K562 (cell line): ENCODE measurements around the gene TRMT2A. TPM values are rescaled to one million over a fixed set of nuclear protein-coding genes. Genes with fewer than 3 reads are reported as not detected.

Experiments
- ATAC-seq: fragments of 200-7000 bp; cut with Tn5 transposase; 3 replicates; pipeline ENCODE4 v1.9.1; 2020; ENCODE audit warnings: moderate library complexity
- BruUV-seq: library from RNA; stranded (reverse); fragments of 400-500 nt; replicated peaks from 2 replicates; lab custom pipeline; 2021; lab: Mats Ljungman, UMichigan
- CTCF ChIA-PET: fragments of 300-600 bp; formaldehyde crosslinking; extraction: SDS; loops from one replicate; lab custom pipeline; 2021; ENCODE audit warnings: low intra/inter-chr PET ratio; lab: Yijun Ruan, JAX
- POLR2A ChIA-PET: fragments of 300-600, 350-650 bp; sonication (Branson Sonifier 250); formaldehyde crosslinking; extraction: SDS; loops from one replicate; lab custom pipeline; 2021; ENCODE audit warnings: antibody characterized with exemption, inconsistent platforms; lab: Yijun Ruan, JAX
- DNase-seq, 4 experiments: peaks; one replicate each; pipeline versions ENCODE4 v3.0.0 to v3.0.0-alpha.2; 2011 to 2018; ENCODE audit warnings: low spot score in 3 of 4, mixed read lengths in 3 of 4; ENCODE audit errors: extremely low read depth in 1 of 4
- FAIRE-seq: peaks from 2 replicates; lab custom pipeline; 2011; peaks lifted over from hg19 to GRCh38; lab: Jason Lieb, UNC
- H2AFZ ChIP-seq: 2 replicates; pipeline ENCODE4 v1.6.0; 2011; ENCODE audit warnings: low read depth, low read length, control low read depth, inconsistent platforms
- H3K27ac ChIP-seq: fragments of 200-600 bp; 3 replicates; pipeline ENCODE4 v1.8.0; 2011; ENCODE audit warnings: low read depth, mild to moderate bottlenecking, control low read depth, inconsistent platforms, low read length, moderate library complexity, mixed read lengths; ENCODE audit errors: extremely low read depth
- H3K27me3 ChIP-seq, 2 experiments: fragments of 300-600 bp in 1 of 2; 2 replicates in 1 of 2; 3 replicates in 1 of 2; pipeline versions ENCODE4 v1.6.0 to v1.8.0; 2011; ENCODE audit warnings: inconsistent platforms in 2 of 2, low read length in 2 of 2, mild to moderate bottlenecking in 1 of 2, mixed read lengths in 1 of 2, moderate library complexity in 1 of 2; ENCODE audit not compliant: control insufficient read depth in 2 of 2, insufficient read depth in 2 of 2
- H3K36me3 ChIP-seq: fragments of 300-600 bp; 3 replicates; pipeline ENCODE4 v1.8.0; 2011; ENCODE audit warnings: mild to moderate bottlenecking, low read length, inconsistent platforms; ENCODE audit not compliant: control insufficient read depth, insufficient read depth
- H3K4me1 ChIP-seq, 2 experiments: fragments of 200-600 bp in 1 of 2; replicated peaks in 1 of 2; 2 replicates in 1 of 2; 3 replicates in 1 of 2; pipeline versions ENCODE4 v1.5.1 to v1.8.0; 2011; ENCODE audit warnings: inconsistent platforms in 2 of 2, low read length in 2 of 2, mild to moderate bottlenecking in 1 of 2, mixed read lengths in 1 of 2, moderate library complexity in 1 of 2; ENCODE audit not compliant: control insufficient read depth in 2 of 2, insufficient read depth in 2 of 2
- H3K4me2 ChIP-seq: 2 replicates; pipeline ENCODE4 v1.6.1; 2011; ENCODE audit warnings: low read length, control low read depth, inconsistent platforms, mixed read lengths; ENCODE audit not compliant: insufficient read depth
- H3K4me3 ChIP-seq: fragments of 200-600 bp; sonication (generic), shearing (Covaris generic); 2 replicates; pipeline ENCODE4 v1.5.1; 2016; ENCODE audit warnings: control low read depth, inconsistent platforms
- H3K79me2 ChIP-seq: fragments of 200-600 bp; 3 replicates; pipeline ENCODE4 v1.8.0; 2011; ENCODE audit warnings: low read length, inconsistent platforms; ENCODE audit not compliant: control insufficient read depth, insufficient read depth
- H3K9ac ChIP-seq, 2 experiments: 2 replicates each; pipeline versions ENCODE4 v1.6.0 to v1.6.1; 2011; ENCODE audit warnings: low read depth in 2 of 2, low read length in 2 of 2, control low read depth in 1 of 2, inconsistent platforms in 1 of 2, mild to moderate bottlenecking in 1 of 2, mixed read lengths in 1 of 2; ENCODE audit not compliant: insufficient read depth in 1 of 2
- H3K9me1 ChIP-seq: one replicate; pipeline ENCODE4 v1.6.0; 2011; ENCODE audit warnings: inconsistent platforms, mild to moderate bottlenecking, low read length, moderate library complexity; ENCODE audit not compliant: control insufficient read depth, insufficient read depth
- H3K9me3 ChIP-seq: replicated peaks from 2 replicates; pipeline ENCODE4 v1.5.1; 2011; ENCODE audit warnings: low read depth, low read length, inconsistent platforms; ENCODE audit not compliant: control insufficient read depth, insufficient read depth
- H4K20me1 ChIP-seq: replicated peaks from 2 replicates; pipeline ENCODE4 v1.6.1; 2011; ENCODE audit warnings: low read length, inconsistent platforms, mixed read lengths; ENCODE audit not compliant: control insufficient read depth, insufficient read depth
- FIP1L1 ChIP-seq: fragments of 200-400 bp; formaldehyde crosslinking; IDR thresholded peaks from 2 replicates; pipeline ENCODE4 v1.6.1; 2018; ENCODE audit warnings: mild to moderate bottlenecking, low read depth, low read length; ENCODE audit not compliant: poor library complexity, severe bottlenecking
- HNRNPUL1 ChIP-seq: fragments of 200-400 bp; formaldehyde crosslinking; IDR thresholded peaks from 2 replicates; pipeline ENCODE4 v1.6.1; 2017; ENCODE audit warnings: low read length
- MED1 ChIP-seq: sonication (generic); formaldehyde crosslinking; IDR thresholded peaks from 2 replicates; pipeline ENCODE4 v1.8.1; 2023; ENCODE audit warnings: missing genetic modification reagents, borderline replicate concordance
- NCOA1 ChIP-seq: fragments of 450-650 bp; IDR thresholded peaks from 2 replicates; pipeline ENCODE4 v1.6.1; 2016; ENCODE audit warnings: low read depth
- YY1 ChIP-seq, 3 experiments: IDR thresholded peaks; 2 replicates each; pipeline ENCODE4 v1.6.1; 2011; ENCODE audit warnings: low read length in 2 of 3, mild to moderate bottlenecking in 2 of 3, moderate library complexity in 2 of 3, borderline replicate concordance in 1 of 3, control low read depth in 1 of 3, low read depth in 1 of 3; ENCODE audit not compliant: insufficient read depth in 3 of 3, insufficient replicate concordance in 2 of 3, control insufficient read depth in 1 of 3, insufficient read length in 1 of 3; ENCODE audit errors: extremely low read depth in 1 of 3
- WGBS: fragments of 100-300 bp; shearing (Covaris generic); methylation state at CpG from one replicate; pipeline ENCODE4 v1.1.6; 2016; ENCODE audit warnings: low coverage, mixed read lengths; ENCODE audit not compliant: insufficient coverage; ENCODE audit errors: missing lambda C conversion rate; 5-methylcytosine and 5-hydroxymethylcytosine counted together
- in situ Hi-C: fragments of 300-500 bp; cut with MboI; formaldehyde crosslinking; loops from 4 replicates; pipeline ENCODE4 v1.15.0; 2018; ENCODE audit warnings: inconsistent platforms, mixed read lengths
- intact Hi-C: fragments of 100-400 bp; cut with micrococcal nuclease; formaldehyde crosslinking; loops from 2 replicates; pipeline ENCODE4 v1.14.2; 2022
- polyA plus RNA-seq, 8 experiments: library from polyadenylated mRNA; depleted of rRNA in 4 of 8; stranded (reverse) in 5 of 8; unstranded in 3 of 8; fragments of >200 nt; fragmentation: Nextera tagmentation in 2 of 8; fragmentation: Illumina TruSeq in 1 of 8; extraction: Ambion mirVana in 2 of 8; extraction: Trizol in 1 of 8; gene quantifications; 2 replicates each; pipeline versions ENCODE4 v1.2.1 to v1.2.3, GENCODE V29; 2011 to 2014; ENCODE audit warnings: inconsistent platforms in 1 of 8, missing spikeins in 1 of 8
- total RNA-seq, 7 experiments: library from RNA; depleted of rRNA in 6 of 7; stranded (reverse); fragments of >200 nt in 6 of 7; fragmentation: Illumina TruSeq in 2 of 7; extraction: Trizol in 2 of 7; gene quantifications; 2 replicates each; pipeline versions ENCODE4 v1.2.1 to v1.2.3, GENCODE V29; 2011 to 2021; ENCODE audit warnings: low replicate concordance in 1 of 7
- TF ChIP-seq, protein P1 (sequence below): IDR thresholded peaks from 3 replicates; pipeline ENCODE4 v1.6.1; 2011; ENCODE audit warnings: borderline replicate concordance, mild to moderate bottlenecking, moderate library complexity; ENCODE audit not compliant: insufficient read length; ENCODE audit errors: extremely low read depth
- TF ChIP-seq, protein P2 (sequence below), 2 experiments: fragments of 450-650 bp; formaldehyde crosslinking in 1 of 2; IDR thresholded peaks; 2 replicates each; pipeline versions ENCODE4 v1.4.0 to v1.6.1; 2014 to 2020; ENCODE audit warnings: mild to moderate bottlenecking in 2 of 2, borderline replicate concordance in 1 of 2, low read depth in 1 of 2

Gene TRMT2A
- total and polyA plus RNA-seq, 9 of the 15 experiments (the other 6 are each of a cell fraction or from before 2014, with no cell fraction given): 1.6 to 265 (median 140) TPM

DNA sequence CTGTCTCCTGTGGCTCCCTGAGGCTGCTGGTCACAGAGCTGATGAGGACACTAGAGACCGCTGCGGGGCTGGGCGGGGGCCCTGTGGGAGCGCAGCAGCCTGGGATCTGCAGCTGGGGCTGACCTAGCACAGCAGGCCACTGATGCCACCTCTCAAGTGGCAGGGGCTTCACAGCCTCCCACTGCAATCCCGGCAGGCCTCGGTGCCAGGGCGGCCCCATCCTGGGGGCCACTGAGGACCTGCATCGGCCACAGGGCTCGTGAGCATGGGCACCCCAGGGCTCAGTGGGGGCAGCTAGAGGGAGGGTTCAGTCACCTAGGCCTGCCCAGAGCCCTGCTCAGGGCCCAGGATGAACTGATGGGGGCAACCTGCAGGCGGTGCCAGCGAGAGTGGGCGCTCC, 48.4 kb upstream of the TRMT2A start:
- H4K20me1 ChIP-seq: peaks cover 23% of the 10 kb centered on the region; the same call in 1 of the 2 replicates
- CTCF ChIA-PET: no interaction called here
- no TSS peak for BruUV-seq
- peaks cover 0 to 19% of the 10 kb centered on the region in 2 experiments; a peak in 1 of 5 replicates for H3K4me1 ChIP-seq
- H3K9ac ChIP-seq: peak overlapping the region in 1 of 2 experiments; percentile 32; a peak in 1 of 4 replicates
- no peaks in the 10 kb centered on the region for H3K9me1 ChIP-seq
- ATAC-seq (no peak), FAIRE-seq (no peak), DNase-seq (no peak)
- H3K4me3 ChIP-seq: no peak overlapping the region
- WGBS: 6% methylated on average over 12 of the region's 12 CpGs
- peaks cover 42 to 54% of the 10 kb centered on the region in 2 experiments; a peak in 4 of 5 replicates for H3K27me3 ChIP-seq
- H2AFZ ChIP-seq: no peak overlapping the region
- H3K79me2 ChIP-seq: no peaks in the 10 kb centered on the region
- in situ Hi-C loops (loop anchor here (25.0 kb wide), 1 partner anchor 522 kb away; no protein-coding TSS in a partner anchor), intact Hi-C loops (loop anchor here (5.0 kb wide), 1 partner anchor 42 kb away; no protein-coding TSS in a partner anchor)
- POLR2A ChIA-PET: no interaction called here
- H3K4me2 ChIP-seq: no peak overlapping the region
- no peaks in the 10 kb centered on the region for H3K36me3 ChIP-seq
- peaks cover 6% of the 10 kb centered on the region for H3K9me3 ChIP-seq
- H3K27ac ChIP-seq: no peak overlapping the region
- TF ChIP-seq MED1 (CRISPR knock-in tag) (no peak), NCOA1 (no peak), FIP1L1 (peak; percentile 43), YY1 (IDR thresholded peaks at IDR 0.05; ENCODE audit: borderline replicate concordance in 1 of 3, control insufficient read depth in 1 of 3, extremely low read depth in 1 of 3, insufficient read depth in 3 of 3, insufficient read length in 1 of 3, insufficient replicate concordance in 2 of 3, low read depth in 1 of 3, low read length in 2 of 3) (no peak), HNRNPUL1 (no peak)
- TF ChIP-seq, protein P1, sequence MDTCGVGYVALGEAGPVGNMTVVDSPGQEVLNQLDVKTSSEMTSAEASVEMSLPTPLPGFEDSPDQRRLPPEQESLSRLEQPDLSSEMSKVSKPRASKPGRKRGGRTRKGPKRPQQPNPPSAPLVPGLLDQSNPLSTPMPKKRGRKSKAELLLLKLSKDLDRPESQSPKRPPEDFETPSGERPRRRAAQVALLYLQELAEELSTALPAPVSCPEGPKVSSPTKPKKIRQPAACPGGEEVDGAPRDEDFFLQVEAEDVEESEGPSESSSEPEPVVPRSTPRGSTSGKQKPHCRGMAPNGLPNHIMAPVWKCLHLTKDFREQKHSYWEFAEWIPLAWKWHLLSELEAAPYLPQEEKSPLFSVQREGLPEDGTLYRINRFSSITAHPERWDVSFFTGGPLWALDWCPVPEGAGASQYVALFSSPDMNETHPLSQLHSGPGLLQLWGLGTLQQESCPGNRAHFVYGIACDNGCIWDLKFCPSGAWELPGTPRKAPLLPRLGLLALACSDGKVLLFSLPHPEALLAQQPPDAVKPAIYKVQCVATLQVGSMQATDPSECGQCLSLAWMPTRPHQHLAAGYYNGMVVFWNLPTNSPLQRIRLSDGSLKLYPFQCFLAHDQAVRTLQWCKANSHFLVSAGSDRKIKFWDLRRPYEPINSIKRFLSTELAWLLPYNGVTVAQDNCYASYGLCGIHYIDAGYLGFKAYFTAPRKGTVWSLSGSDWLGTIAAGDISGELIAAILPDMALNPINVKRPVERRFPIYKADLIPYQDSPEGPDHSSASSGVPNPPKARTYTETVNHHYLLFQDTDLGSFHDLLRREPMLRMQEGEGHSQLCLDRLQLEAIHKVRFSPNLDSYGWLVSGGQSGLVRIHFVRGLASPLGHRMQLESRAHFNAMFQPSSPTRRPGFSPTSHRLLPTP: no peak
- TF ChIP-seq, protein P2, sequence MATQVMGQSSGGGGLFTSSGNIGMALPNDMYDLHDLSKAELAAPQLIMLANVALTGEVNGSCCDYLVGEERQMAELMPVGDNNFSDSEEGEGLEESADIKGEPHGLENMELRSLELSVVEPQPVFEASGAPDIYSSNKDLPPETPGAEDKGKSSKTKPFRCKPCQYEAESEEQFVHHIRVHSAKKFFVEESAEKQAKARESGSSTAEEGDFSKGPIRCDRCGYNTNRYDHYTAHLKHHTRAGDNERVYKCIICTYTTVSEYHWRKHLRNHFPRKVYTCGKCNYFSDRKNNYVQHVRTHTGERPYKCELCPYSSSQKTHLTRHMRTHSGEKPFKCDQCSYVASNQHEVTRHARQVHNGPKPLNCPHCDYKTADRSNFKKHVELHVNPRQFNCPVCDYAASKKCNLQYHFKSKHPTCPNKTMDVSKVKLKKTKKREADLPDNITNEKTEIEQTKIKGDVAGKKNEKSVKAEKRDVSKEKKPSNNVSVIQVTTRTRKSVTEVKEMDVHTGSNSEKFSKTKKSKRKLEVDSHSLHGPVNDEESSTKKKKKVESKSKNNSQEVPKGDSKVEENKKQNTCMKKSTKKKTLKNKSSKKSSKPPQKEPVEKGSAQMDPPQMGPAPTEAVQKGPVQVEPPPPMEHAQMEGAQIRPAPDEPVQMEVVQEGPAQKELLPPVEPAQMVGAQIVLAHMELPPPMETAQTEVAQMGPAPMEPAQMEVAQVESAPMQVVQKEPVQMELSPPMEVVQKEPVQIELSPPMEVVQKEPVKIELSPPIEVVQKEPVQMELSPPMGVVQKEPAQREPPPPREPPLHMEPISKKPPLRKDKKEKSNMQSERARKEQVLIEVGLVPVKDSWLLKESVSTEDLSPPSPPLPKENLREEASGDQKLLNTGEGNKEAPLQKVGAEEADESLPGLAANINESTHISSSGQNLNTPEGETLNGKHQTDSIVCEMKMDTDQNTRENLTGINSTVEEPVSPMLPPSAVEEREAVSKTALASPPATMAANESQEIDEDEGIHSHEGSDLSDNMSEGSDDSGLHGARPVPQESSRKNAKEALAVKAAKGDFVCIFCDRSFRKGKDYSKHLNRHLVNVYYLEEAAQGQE (IDR thresholded peaks at IDR 0.05; ENCODE audit: borderline replicate concordance): no peak
- TF ChIP-seq, protein P2 (CRISPR knock-in tag; IDR thresholded peaks at IDR 0.05; ENCODE audit: low read depth): no peak
